HL-60 (cell line): ENCODE results near the gene SLC8A2.

Experiments
- CTCF ChIP-seq: IDR thresholded peaks from one replicate; pipeline ENCODE4 v1.5.1; 2011; ENCODE audit warnings: low read length, control low read depth, inconsistent platforms; ENCODE audit not compliant: insufficient read depth
- POLR2AphosphoS5 ChIP-seq: IDR thresholded peaks from 2 replicates; pipeline ENCODE4 v1.6.1; 2012; ENCODE audit warnings: low read depth

DNA sequence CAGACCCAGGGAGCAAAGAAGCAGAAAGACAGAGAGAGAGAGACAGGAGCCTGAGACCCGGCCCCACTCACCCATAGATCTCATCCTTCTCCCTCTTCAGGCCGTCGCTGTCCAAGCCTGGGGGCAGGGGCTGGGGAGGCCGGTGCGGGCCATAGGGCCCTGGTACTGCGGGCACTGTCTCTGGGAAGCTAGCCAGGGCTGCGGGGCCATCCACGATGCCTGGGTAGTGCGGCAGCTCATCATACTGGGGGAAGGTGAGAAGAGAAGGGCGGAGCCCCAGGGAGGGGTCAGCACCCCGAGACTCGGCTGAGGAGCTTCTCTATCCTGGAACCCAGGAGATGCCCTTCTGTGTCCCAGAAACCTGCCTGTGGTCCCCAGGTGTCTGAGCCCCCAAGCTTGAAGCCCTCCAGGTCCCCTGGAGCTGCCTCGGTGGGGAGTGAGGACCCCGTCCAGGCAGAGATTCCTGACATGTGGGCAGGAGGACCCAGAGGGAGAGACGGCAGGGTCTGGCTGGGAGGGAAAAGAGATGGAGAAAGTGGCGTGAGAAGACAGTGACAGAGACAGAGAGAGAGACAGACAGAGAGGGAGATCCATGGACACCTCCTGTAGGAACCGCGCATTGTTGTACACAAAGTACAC is 54.5 kb downstream of the SLC8A2 start:
- TF ChIP-seq CTCF (no peak), POLR2AphosphoS5 (no peak)
